Left forelimb (tissue), 1 donor: ENCODE measurements around the gene SST.
"Not testable (repeated sequence)": the region's sequence is repeated elsewhere in the genome, so short reads cannot be mapped to it uniquely, and the experiment has no call there.

ENCODE experiments used
- DNase-seq: peaks from one replicate; pipeline ENCODE4 v3.0.0-alpha.2; 2018; ENCODE audit warnings: low spot score

The SST gene

GRCh38 chr3:187684444-187684843 lies 14.2 kb upstream of the SST start:
- no peak for DNase-seq

GRCh38 chr3:187681756-187682155 lies 11.6 kb upstream of the SST start:
- not testable (repeated sequence) for DNase-seq

GRCh38 chr3:187679638-187680396 lies 9.6 kb upstream of the SST start:
- DNase-seq, result peak; percentile 69

GRCh38 chr3:187678726-187679268 lies 8.6 kb upstream of the SST start:
- no peak for DNase-seq

- DNase-seq, result no peak
Measured at GRCh38 chr3:187677604-187678003, 7.4 kb upstream of the SST start.

- no peak for DNase-seq
Measured at GRCh38 chr3:187673012-187673411, 2.8 kb upstream of the SST start.

GRCh38 chr3:187667526-187667925 lies 2.7 kb downstream of the SST start:
- no peak for DNase-seq

- no peak for DNase-seq
Measured at GRCh38 chr3:187665764-187666402, 4.3 kb downstream of the SST start.

GRCh38 chr3:187665010-187665409 lies 5.2 kb downstream of the SST start:
- DNase-seq, result no peak

GRCh38 chr3:187662848-187663409 lies 7.3 kb downstream of the SST start:
- DNase-seq, result no peak

- no peak for DNase-seq
Measured at GRCh38 chr3:187661267-187661666, 8.9 kb downstream of the SST start.

- DNase-seq, result no peak
Measured at GRCh38 chr3:187651282-187651681, 18.9 kb downstream of the SST start.

GRCh38 chr3:187648177-187648576 lies 22.0 kb downstream of the SST start:
- no peak for DNase-seq

- no peak for DNase-seq
Measured at GRCh38 chr3:187646906-187647660, 23.1 kb downstream of the SST start.

GRCh38 chr3:187645379-187645778 lies 24.8 kb downstream of the SST start:
- not testable (repeated sequence) for DNase-seq

- no peak for DNase-seq
Measured at GRCh38 chr3:187642861-187643260, 27.3 kb downstream of the SST start.

- no peak for DNase-seq
Measured at GRCh38 chr3:187641320-187642016, 28.7 kb downstream of the SST start.

GRCh38 chr3:187640569-187641059 lies 29.6 kb downstream of the SST start:
- DNase-seq, result no peak

GRCh38 chr3:187639927-187640568 lies 30.1 kb downstream of the SST start:
- no peak for DNase-seq

- DNase-seq, result no peak
Measured at GRCh38 chr3:187636528-187636927, 33.7 kb downstream of the SST start.

- no peak for DNase-seq
Measured at GRCh38 chr3:187630404-187630803, 39.8 kb downstream of the SST start.
